Astrocyte of the spinal cord (primary cell): ENCODE measurements around the gene UMAD1.

ENCODE experiments used
- DNase-seq: peaks from one replicate; pipeline ENCODE4 v3.0.0; 2011; ENCODE audit warnings: low read depth, low spot score
- H3K4me3 ChIP-seq: 2 replicates; pipeline ENCODE4 v1.5.1; 2011; ENCODE audit warnings: low read depth, mild to moderate bottlenecking, low read length, moderate library complexity
- in situ Hi-C: cut with HindIII; loops from 2 replicates; pipeline ENCODE4 v1.10.0; 2017; ENCODE audit warnings: low sequenced_read_pairs
- TF ChIP-seq, protein P1 (sequence below): IDR thresholded peaks from 2 replicates; pipeline ENCODE4 v1.5.1; 2012; ENCODE audit warnings: low read depth, mild to moderate bottlenecking, low read length, inconsistent platforms

Gene UMAD1

DNA sequence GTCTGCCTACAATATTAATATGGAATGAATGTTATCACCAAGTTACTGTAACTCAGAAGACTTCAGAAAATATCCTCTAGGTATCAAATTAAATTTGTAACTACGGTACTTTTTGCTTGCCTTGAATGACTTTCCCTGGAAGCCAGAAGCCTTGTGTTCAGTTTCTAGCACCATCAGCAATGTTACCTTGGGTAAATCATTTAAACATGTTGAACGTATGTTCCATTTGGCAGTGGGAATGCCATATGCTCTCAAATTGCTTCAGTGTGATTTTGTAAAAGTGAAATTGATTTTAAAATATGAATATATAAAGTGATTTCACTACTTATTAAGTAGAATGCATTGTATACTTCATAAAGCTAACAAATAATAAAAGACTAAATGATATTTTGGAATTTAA, 66.7 kb downstream of the UMAD1 start:
- DNase-seq, result no peak

DNA sequence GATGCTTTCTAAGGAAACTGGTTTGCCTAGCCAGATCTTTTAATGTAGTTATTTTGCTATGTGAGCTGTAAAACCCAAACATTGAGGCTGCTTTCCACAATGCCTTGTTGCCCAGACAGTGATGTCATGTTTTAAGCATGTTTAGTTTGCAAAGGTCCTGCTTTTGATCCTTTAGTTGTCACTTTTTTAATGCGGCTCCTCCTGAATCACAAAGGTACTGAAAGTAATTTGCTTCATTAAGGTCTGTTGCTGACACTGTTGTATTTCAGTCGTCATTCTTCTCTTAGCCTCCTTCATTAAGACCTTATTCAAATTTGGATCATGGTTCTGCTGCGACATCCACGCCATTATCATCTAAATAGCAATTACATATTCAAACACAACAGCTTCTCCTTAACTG, 67.3 kb downstream of the UMAD1 start:
- peak; percentile 69 for DNase-seq
- in situ Hi-C loops, result no loop called here
- TF ChIP-seq, protein P1, sequence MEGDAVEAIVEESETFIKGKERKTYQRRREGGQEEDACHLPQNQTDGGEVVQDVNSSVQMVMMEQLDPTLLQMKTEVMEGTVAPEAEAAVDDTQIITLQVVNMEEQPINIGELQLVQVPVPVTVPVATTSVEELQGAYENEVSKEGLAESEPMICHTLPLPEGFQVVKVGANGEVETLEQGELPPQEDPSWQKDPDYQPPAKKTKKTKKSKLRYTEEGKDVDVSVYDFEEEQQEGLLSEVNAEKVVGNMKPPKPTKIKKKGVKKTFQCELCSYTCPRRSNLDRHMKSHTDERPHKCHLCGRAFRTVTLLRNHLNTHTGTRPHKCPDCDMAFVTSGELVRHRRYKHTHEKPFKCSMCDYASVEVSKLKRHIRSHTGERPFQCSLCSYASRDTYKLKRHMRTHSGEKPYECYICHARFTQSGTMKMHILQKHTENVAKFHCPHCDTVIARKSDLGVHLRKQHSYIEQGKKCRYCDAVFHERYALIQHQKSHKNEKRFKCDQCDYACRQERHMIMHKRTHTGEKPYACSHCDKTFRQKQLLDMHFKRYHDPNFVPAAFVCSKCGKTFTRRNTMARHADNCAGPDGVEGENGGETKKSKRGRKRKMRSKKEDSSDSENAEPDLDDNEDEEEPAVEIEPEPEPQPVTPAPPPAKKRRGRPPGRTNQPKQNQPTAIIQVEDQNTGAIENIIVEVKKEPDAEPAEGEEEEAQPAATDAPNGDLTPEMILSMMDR, result no peak
- H3K4me3 ChIP-seq, result no peak overlapping the region

More for the DNA sequence above, 66.7 kb downstream of the UMAD1 start:
- TF ChIP-seq, protein P1, result no peak
- H3K4me3 ChIP-seq, result no peak overlapping the region
- in situ Hi-C loops, result no loop called here

DNA sequence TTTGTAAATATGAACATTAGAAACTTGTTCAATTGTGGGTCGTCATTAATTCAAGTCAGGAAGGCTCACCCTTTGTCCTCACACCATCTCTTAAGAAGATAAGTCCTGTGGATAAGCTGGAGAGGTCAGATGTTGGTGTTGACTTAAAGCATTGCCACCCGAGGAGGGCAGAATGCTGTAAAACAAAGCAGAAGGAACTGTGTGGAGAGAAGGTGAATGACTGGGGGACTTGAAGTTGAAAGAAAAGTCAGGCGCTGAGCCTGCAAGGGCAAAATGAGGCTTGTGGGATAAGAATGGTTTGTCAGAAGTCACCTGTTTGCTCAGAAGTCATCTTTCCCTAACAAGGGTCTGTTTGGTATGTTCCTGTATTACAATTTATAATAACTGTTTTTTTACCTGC, 68.7 kb downstream of the UMAD1 start:
- TF ChIP-seq, protein P1, result no peak
- DNase-seq, result no peak
- H3K4me3 ChIP-seq, result no peak overlapping the region
- in situ Hi-C loops, result no loop called here

DNA sequence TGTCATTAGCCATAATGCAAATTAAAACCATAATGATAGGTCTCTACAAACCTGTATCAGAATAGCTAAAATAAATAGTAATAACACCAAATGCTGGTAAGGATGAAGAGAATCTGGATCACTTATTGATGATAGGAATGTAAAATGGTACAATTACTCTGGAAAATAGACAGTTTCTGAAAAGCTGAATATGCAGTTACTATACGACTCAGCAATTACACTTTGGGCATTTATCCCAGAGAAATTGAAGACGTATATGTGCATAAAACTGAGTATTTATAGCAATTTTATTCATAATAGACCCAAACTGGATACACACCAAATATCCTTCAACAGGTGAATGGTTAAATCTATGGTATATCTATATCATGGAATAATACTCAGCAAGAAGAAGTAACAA, 69.9 kb downstream of the UMAD1 start:
- in situ Hi-C loops, result no loop called here
- no peak for DNase-seq
- TF ChIP-seq, protein P1, result no peak
- no peak overlapping the region for H3K4me3 ChIP-seq

DNA sequence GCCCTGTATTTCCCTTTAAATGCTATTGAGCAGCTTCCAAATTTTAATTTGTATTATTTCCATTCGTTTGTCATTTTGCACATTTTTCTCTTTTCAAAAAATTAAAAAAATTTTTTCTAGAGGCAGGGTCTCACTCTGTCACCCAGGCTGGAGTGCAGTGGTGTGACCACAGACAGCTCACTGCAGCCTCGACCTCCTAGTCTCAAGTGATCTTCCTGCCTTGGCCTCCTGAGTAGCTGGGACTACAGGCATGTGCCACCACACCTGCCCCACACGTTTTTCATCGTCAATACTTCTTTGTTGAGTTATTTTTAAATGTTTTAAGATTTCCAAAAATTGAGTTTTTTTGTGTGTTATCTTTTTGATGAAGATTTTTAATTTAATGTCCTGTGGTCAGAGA, 73.2 kb downstream of the UMAD1 start:
- in situ Hi-C loops, result no loop called here
- no peak for DNase-seq

DNA sequence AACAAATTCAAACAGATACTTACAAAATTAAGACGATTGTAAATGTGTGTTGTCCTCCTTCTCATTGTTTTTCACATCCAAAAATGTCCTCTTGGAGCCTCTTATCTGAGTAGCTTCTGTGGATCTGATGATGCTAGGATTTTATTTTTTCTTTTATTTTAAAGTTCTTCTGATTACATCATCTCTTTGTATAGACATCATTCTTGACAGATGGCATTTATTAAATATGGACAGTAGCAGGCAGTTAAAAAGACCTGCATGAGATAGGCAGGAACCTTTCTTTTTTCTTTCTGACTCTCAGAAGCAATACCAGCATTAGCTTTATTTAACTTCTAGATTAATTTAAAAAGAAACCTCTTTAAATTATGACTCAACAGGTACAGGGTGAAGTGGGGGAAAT, 77.9 kb downstream of the UMAD1 start, which contains the start of gene RPA3:
TSS of gene RPA3 (minus strand) at position 116 of the 400 bp plus-strand sequence. CDS start 78,189 bp downstream, outside the sequence.
- in situ Hi-C loops, result no loop called here
- H3K4me3 ChIP-seq, result no peak within 1 kb of the TSS
- TF ChIP-seq, protein P1, result no peak
- DNase-seq, result no peak

More for the DNA sequence above, 73.2 kb downstream of the UMAD1 start:
- TF ChIP-seq, protein P1, result no peak
- no peak overlapping the region for H3K4me3 ChIP-seq

DNA sequence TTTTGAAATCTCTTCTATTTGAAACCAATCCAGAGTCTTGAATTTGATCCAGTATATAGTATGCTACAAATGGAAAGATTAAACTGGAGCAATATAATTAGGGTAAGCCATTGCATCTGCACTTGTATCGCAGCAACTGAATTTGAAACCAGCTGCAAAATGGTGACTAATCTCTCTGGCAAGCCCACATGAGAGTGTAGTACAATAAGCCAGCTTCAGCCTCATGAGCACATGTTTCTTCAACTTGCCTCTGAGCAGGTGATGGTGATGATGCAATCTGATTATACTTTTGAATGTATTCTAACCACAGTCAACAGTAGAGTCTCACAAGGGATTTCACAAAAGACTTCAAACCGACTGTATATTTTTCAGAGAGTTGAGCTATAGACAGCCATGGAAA, 78.7 kb downstream of the UMAD1 start:
- H3K4me3 ChIP-seq, result no peak overlapping the region
- in situ Hi-C loops, result no loop called here
- DNase-seq, result peak; percentile 95
- TF ChIP-seq, protein P1, result no peak
